Activated naive CD8-positive, alpha-beta T cell treated with anti-CD3 and anti-CD28 coated beads, Interleukin-2, amount 10 ng/mL, durations not matched to agents 7 days and 5 days (primary cell): ENCODE results near the gene LGR4. TPM values are rescaled to one million over a fixed set of nuclear protein-coding genes. Genes with fewer than 3 reads are reported as not detected.

Experiments used
- ATAC-seq: fragments of 150-1000 bp; cut with Tn5 transposase; one replicate; pipeline ENCODE4 v1.10.0; 2021; ENCODE audit warnings: low read depth, moderate library complexity
- POLR2A ChIA-PET: fragments of 350-600 bp; sonication (Branson Sonifier 250); formaldehyde crosslinking; loops from one replicate; lab custom pipeline; 2021; ENCODE audit warnings: antibody characterized with exemption; lab: Charles Lee
- DNase-seq: peaks from one replicate; pipeline ENCODE4 v3.0.0; 2021
- H3K27ac Mint-ChIP-seq: one replicate; pipeline ENCODE4 v1.8.0; 2022; ENCODE audit warnings: mild to moderate bottlenecking, mixed read lengths
- H3K27me3 Mint-ChIP-seq: one replicate; pipeline ENCODE4 v1.8.0; 2022; ENCODE audit warnings: mild to moderate bottlenecking, moderate library complexity, mixed read lengths
- H3K36me3 Mint-ChIP-seq: one replicate; pipeline ENCODE4 v1.8.0; 2021; ENCODE audit warnings: mild to moderate bottlenecking, mixed read lengths
- H3K4me1 Mint-ChIP-seq: one replicate; pipeline ENCODE4 v1.8.0; 2021; ENCODE audit warnings: mixed read lengths
- H3K4me3 Mint-ChIP-seq: one replicate; pipeline ENCODE4 v1.8.0; 2022; ENCODE audit warnings: mild to moderate bottlenecking, moderate library complexity, mixed read lengths
- H3K9me3 Mint-ChIP-seq: one replicate; pipeline ENCODE4 v1.8.0; 2021; ENCODE audit warnings: mixed read lengths
- total RNA-seq, 2 experiments: library from RNA; stranded (reverse); gene quantifications; one replicate each; pipeline ENCODE4 v1.2.3, GENCODE V29; 2021

The LGR4 gene
- total RNA-seq, 2 experiments from 2014 or later: 0.11 to 0.22 TPM

GRCh38 chr11:27373392-27373791, 99.2 kb downstream of the LGR4 start:
- H3K4me3 Mint-ChIP-seq: no peak overlapping the region
- no peak overlapping the region for H3K27ac Mint-ChIP-seq
- DNase-seq: no peak
- H3K27me3 Mint-ChIP-seq: no peaks in the 10 kb centered on the region
- H3K36me3 Mint-ChIP-seq: no peaks in the 10 kb centered on the region
- POLR2A ChIA-PET: no interaction called here
- no peaks in the 10 kb centered on the region for H3K9me3 Mint-ChIP-seq
- no peaks in the 10 kb centered on the region for H3K4me1 Mint-ChIP-seq
- no peak for ATAC-seq

- Mint-ChIP-seq H3K9me3 (no peaks in the 10 kb centered on the region), H3K4me3 (no peak overlapping the region), H3K4me1 (no peaks in the 10 kb centered on the region), H3K36me3 (no peaks in the 10 kb centered on the region), H3K27ac (no peak overlapping the region), H3K27me3 (no peaks in the 10 kb centered on the region)
- no peak for DNase-seq
- no peak for ATAC-seq
- POLR2A ChIA-PET: no interaction called here
Measured at GRCh38 chr11:27372164-27372563, 100.4 kb downstream of the LGR4 start.

GRCh38 chr11:27371489-27371888, 101.1 kb downstream of the LGR4 start:
- Mint-ChIP-seq H3K4me1 (no peaks in the 10 kb centered on the region), H3K36me3 (no peaks in the 10 kb centered on the region), H3K4me3 (no peak overlapping the region), H3K9me3 (no peaks in the 10 kb centered on the region), H3K27me3 (no peaks in the 10 kb centered on the region), H3K27ac (no peak overlapping the region)
- DNase-seq (no peak), ATAC-seq (no peak)
- POLR2A ChIA-PET: interaction anchor here (1.4 kb wide), 1 partner anchor 9 kb away, joined by 3 read pairs; the partner anchor contains the start of gene CCDC34

- Mint-ChIP-seq H3K27me3 (no peaks in the 10 kb centered on the region), H3K36me3 (no peaks in the 10 kb centered on the region), H3K4me3 (no peak overlapping the region), H3K4me1 (no peaks in the 10 kb centered on the region), H3K9me3 (no peaks in the 10 kb centered on the region), H3K27ac (no peak overlapping the region)
- no peak for ATAC-seq
- POLR2A ChIA-PET: interaction anchor here (1.4 kb wide), 1 partner anchor 7 kb away, joined by 3 read pairs; the partner anchor contains the start of gene CCDC34
- DNase-seq: no peak
Measured at GRCh38 chr11:27370374-27370773, 102.2 kb downstream of the LGR4 start.

- H3K27ac Mint-ChIP-seq: no peak overlapping the region
- no peaks in the 10 kb centered on the region for H3K9me3 Mint-ChIP-seq
- no peaks in the 10 kb centered on the region for H3K27me3 Mint-ChIP-seq
- POLR2A ChIA-PET: no interaction called here
- H3K4me3 Mint-ChIP-seq: no peak overlapping the region
- ATAC-seq: no peak
- no peak for DNase-seq
- H3K4me1 Mint-ChIP-seq: peaks cover 8% of the 10 kb centered on the region
- H3K36me3 Mint-ChIP-seq: no peaks in the 10 kb centered on the region
Measured at GRCh38 chr11:27367881-27368280, 104.7 kb downstream of the LGR4 start.

- Mint-ChIP-seq H3K27me3 (no peaks in the 10 kb centered on the region), H3K9me3 (no peaks in the 10 kb centered on the region), H3K4me3 (peak overlapping the region; percentile 91), H3K36me3 (no peaks in the 10 kb centered on the region), H3K27ac (peak overlapping the region; percentile 81), H3K4me1 (peaks cover 33% of the 10 kb centered on the region)
- ATAC-seq (no peak), DNase-seq (no peak)
- POLR2A ChIA-PET: interaction anchor here (1.1 to 1.4 kb wide), 2 partner anchors 7 to 11 kb away, joined by 3 read pairs; no protein-coding TSS in a partner anchor
Measured at GRCh38 chr11:27363576-27364117, 108.9 kb downstream of the LGR4 start.

GRCh38 chr11:27362749-27363575, 109.6 kb downstream of the LGR4 start, which contains the start of gene CCDC34:
Gene CCDC34, minus strand, starts transcription at chr11:27363215. Its CDS starts 21 bp downstream, at chr11:27363194.
- POLR2A ChIA-PET: interaction anchor here (1.1 to 1.4 kb wide), 2 partner anchors 8 to 11 kb away, joined by 3 read pairs; no protein-coding TSS in a partner anchor
- Mint-ChIP-seq H3K27ac (peak within 1 kb of the TSS; percentile 81), H3K9me3 (no peaks in the 10 kb centered on the region), H3K4me3 (peak within 1 kb of the TSS; percentile 91), H3K4me1 (peaks cover 36% of the 10 kb centered on the region), H3K27me3 (no peaks in the 10 kb centered on the region), H3K36me3 (no peaks in the 10 kb centered on the region)
- peak; percentile 100 for ATAC-seq
- DNase-seq: peak; percentile 94

- no peak for DNase-seq
- POLR2A ChIA-PET: no interaction called here
- Mint-ChIP-seq H3K4me3 (peak overlapping the region; percentile 91), H3K9me3 (no peaks in the 10 kb centered on the region), H3K27ac (no peak overlapping the region), H3K36me3 (no peaks in the 10 kb centered on the region), H3K27me3 (no peaks in the 10 kb centered on the region), H3K4me1 (peaks cover 36% of the 10 kb centered on the region)
- no peak for ATAC-seq
Measured at GRCh38 chr11:27361649-27362431, 110.8 kb downstream of the LGR4 start.

- peaks cover 31% of the 10 kb centered on the region for H3K4me1 Mint-ChIP-seq
- no peaks in the 10 kb centered on the region for H3K36me3 Mint-ChIP-seq
- H3K27me3 Mint-ChIP-seq: no peaks in the 10 kb centered on the region
- POLR2A ChIA-PET: no interaction called here
- ATAC-seq (no peak), DNase-seq (no peak)
- H3K27ac Mint-ChIP-seq: no peak overlapping the region
- no peaks in the 10 kb centered on the region for H3K9me3 Mint-ChIP-seq
- no peak overlapping the region for H3K4me3 Mint-ChIP-seq
Measured at GRCh38 chr11:27358296-27358695, 114.3 kb downstream of the LGR4 start.

- Mint-ChIP-seq H3K9me3 (no peaks in the 10 kb centered on the region), H3K4me1 (peaks cover 29% of the 10 kb centered on the region), H3K27ac (no peak overlapping the region), H3K36me3 (no peaks in the 10 kb centered on the region), H3K27me3 (no peaks in the 10 kb centered on the region), H3K4me3 (no peak overlapping the region)
- no peak for ATAC-seq
- POLR2A ChIA-PET: no interaction called here
- DNase-seq: no peak
Measured at GRCh38 chr11:27357250-27357649, 115.3 kb downstream of the LGR4 start.

- no peak overlapping the region for H3K4me3 Mint-ChIP-seq
Measured at GRCh38 chr11:27356624-27357222, 115.9 kb downstream of the LGR4 start.

GRCh38 chr11:27355575-27356104, 117.0 kb downstream of the LGR4 start:
- no peak for DNase-seq
- H3K27me3 Mint-ChIP-seq: no peaks in the 10 kb centered on the region
- H3K36me3 Mint-ChIP-seq: peaks cover 8% of the 10 kb centered on the region
- POLR2A ChIA-PET: no interaction called here
- no peak overlapping the region for H3K27ac Mint-ChIP-seq
- no peak overlapping the region for H3K4me3 Mint-ChIP-seq
- H3K4me1 Mint-ChIP-seq: peaks cover 15% of the 10 kb centered on the region
- no peak for ATAC-seq
- no peaks in the 10 kb centered on the region for H3K9me3 Mint-ChIP-seq

More at GRCh38 chr11:27356624-27357222, 115.9 kb downstream of the LGR4 start:
- Mint-ChIP-seq H3K27ac (no peak overlapping the region), H3K27me3 (no peaks in the 10 kb centered on the region), H3K9me3 (no peaks in the 10 kb centered on the region), H3K36me3 (peaks cover 3% of the 10 kb centered on the region), H3K4me1 (peaks cover 24% of the 10 kb centered on the region)
- DNase-seq: no peak
- POLR2A ChIA-PET: no interaction called here
- ATAC-seq: no peak
